OCI-LY3 (cell line): ENCODE results near the gene KCMF1.

Experiments
- EZH2phosphoT487 ChIP-seq: fragments of 200-600 bp; shearing (Covaris generic); IDR thresholded peaks from 2 replicates; pipeline ENCODE4 v1.6.1; 2018; ENCODE audit warnings: antibody characterized with exemption, mixed run types, low read depth
- TF ChIP-seq, protein P1 (sequence below): fragments of 200-600, 300-600 bp; sonication (generic); IDR thresholded peaks from 2 replicates; pipeline ENCODE4 v1.5.1; 2014; ENCODE audit warnings: antibody characterized with exemption, low read length, low read depth

DNA sequence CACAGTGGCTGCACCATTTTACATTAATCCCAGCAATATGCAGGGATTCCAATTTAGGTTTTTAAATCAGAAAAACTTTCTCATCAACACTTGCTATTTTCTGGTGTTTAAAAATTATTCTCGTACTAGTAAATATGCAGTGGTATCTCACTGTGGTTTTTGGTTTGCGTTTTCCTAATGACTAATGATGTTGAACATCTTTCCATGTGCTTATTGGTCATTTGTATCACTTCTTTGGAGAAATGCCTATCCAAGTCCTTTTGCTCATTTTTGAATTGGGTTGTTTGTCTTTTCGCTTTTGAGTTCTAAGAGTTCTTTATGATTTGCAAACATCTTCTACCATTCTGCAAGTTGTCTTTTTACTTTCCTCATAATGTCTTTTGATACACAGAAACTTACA, 100.1 kb downstream of the KCMF1 start:
- TF ChIP-seq, protein P1, sequence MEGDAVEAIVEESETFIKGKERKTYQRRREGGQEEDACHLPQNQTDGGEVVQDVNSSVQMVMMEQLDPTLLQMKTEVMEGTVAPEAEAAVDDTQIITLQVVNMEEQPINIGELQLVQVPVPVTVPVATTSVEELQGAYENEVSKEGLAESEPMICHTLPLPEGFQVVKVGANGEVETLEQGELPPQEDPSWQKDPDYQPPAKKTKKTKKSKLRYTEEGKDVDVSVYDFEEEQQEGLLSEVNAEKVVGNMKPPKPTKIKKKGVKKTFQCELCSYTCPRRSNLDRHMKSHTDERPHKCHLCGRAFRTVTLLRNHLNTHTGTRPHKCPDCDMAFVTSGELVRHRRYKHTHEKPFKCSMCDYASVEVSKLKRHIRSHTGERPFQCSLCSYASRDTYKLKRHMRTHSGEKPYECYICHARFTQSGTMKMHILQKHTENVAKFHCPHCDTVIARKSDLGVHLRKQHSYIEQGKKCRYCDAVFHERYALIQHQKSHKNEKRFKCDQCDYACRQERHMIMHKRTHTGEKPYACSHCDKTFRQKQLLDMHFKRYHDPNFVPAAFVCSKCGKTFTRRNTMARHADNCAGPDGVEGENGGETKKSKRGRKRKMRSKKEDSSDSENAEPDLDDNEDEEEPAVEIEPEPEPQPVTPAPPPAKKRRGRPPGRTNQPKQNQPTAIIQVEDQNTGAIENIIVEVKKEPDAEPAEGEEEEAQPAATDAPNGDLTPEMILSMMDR = no peak
- no peak for TF ChIP-seq EZH2phosphoT487
